GM12892 (cell line): Measurements from ENCODE around the gene UXT.

Experiments used
- POLR2A ChIP-seq: IDR thresholded peaks from 2 replicates; pipeline ENCODE4 v1.6.1; 2011; ENCODE audit warnings: low read depth, low read length, control low read depth
- POLR2AphosphoS5 ChIP-seq: IDR thresholded peaks from 2 replicates; pipeline ENCODE4 v1.6.1; 2011; ENCODE audit warnings: low read depth, low read length, control low read depth

DNA sequence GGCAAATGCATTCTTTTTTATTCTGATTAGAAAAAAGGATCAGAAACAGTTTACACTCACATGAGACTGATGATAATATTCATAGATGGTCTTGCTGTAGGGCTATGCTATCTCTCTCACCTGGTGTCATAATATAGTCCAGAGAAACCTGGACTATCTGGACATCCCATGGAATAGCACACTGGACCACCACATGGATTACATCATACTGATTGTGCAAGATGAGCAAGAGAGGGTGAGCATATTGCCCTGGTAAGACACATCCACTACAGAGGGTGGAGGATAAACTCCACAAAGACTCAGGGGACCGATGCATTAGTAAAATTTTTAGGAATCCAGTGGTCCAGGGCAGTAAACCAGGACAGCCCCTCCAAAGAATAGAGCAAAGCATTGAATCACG, 47.5 kb downstream of the UXT start:
- TF ChIP-seq POLR2A (no peak), POLR2AphosphoS5 (no peak)
